Peyer's patch (tissue), 4 donors: ENCODE data around the gene C1orf94.

ENCODE experiments used
- POLR2A ChIP-seq, 2 donors: fragments of 450-650 bp; IDR thresholded peaks; one replicate each; pipeline ENCODE4 v1.5.1; 2017; ENCODE audit warnings: antibody characterized with exemption in 2 of 2, mild to moderate bottlenecking in 2 of 2, moderate library complexity in 2 of 2
- TF ChIP-seq, protein P1 (sequence below), 6 experiments: fragments of 450-650 bp in 4 of 6; fragments of 200-600 bp in 2 of 6; sonication (generic) in 1 of 6; IDR thresholded peaks; one replicate each; pipeline ENCODE4 v1.5.1; 2017 to 2019; ENCODE audit warnings: antibody characterized with exemption in 6 of 6, mild to moderate bottlenecking in 3 of 6, moderate library complexity in 1 of 6

DNA sequence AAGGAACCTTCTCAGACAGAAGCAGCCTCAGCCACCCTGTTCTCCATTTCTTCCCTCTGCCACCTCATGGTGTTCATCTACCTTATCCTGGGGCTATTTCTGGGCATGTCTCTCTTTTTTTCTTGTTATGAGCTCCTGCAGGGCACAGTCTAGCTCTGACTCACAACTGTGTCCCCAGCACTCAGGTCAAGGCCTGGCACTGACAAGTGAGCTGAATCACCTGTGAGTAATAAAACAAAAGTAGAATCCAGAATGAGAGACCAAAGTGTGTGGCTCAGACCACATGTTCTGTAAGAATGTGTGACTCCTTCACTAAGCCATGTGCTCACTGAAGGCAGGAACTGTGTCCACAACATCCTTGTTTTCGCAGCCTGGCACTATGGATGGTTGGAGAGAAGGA is 23.2 kb downstream of the C1orf94 start:
- TF ChIP-seq, protein P1, sequence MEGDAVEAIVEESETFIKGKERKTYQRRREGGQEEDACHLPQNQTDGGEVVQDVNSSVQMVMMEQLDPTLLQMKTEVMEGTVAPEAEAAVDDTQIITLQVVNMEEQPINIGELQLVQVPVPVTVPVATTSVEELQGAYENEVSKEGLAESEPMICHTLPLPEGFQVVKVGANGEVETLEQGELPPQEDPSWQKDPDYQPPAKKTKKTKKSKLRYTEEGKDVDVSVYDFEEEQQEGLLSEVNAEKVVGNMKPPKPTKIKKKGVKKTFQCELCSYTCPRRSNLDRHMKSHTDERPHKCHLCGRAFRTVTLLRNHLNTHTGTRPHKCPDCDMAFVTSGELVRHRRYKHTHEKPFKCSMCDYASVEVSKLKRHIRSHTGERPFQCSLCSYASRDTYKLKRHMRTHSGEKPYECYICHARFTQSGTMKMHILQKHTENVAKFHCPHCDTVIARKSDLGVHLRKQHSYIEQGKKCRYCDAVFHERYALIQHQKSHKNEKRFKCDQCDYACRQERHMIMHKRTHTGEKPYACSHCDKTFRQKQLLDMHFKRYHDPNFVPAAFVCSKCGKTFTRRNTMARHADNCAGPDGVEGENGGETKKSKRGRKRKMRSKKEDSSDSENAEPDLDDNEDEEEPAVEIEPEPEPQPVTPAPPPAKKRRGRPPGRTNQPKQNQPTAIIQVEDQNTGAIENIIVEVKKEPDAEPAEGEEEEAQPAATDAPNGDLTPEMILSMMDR (IDR thresholded peaks at IDR 0.05), result no peak
- no peak for TF ChIP-seq POLR2A (IDR thresholded peaks at IDR 0.05)
